Measurements from ENCODE around the gene CD247.

Gene CD247

GRCh38 chr1:167454894-167455785 is 63.2 kb downstream of the CD247 start (continued):
- no peak for TF ChIP-seq ELK4 (IDR thresholded peaks at IDR 0.05; ENCODE audit: borderline replicate concordance, low read depth, low read length)
- TF ChIP-seq ZNF707 (tag by site-specific recombination; IDR thresholded peaks at IDR 0.05), result no peak
- peak; percentile 85 for TF ChIP-seq PATZ1 (tag by site-specific recombination; IDR thresholded peaks at IDR 0.05)
- TF ChIP-seq KLF8 (tag by site-specific recombination; IDR thresholded peaks at IDR 0.05), result peak; percentile 67
- TF ChIP-seq ZBTB11 (tag by site-specific recombination; conservative IDR thresholded peaks at IDR 0.05; ENCODE audit: low read depth), result peak; percentile 56
- TF ChIP-seq ZNF621 (tag by site-specific recombination; IDR thresholded peaks at IDR 0.05), result no peak
- TF ChIP-seq KLF16 (tag by site-specific recombination; IDR thresholded peaks at IDR 0.05), result peak; percentile 74; the same call in 1 of the 2 replicates
- TF ChIP-seq ZNF692 (tag by site-specific recombination; IDR thresholded peaks at IDR 0.05), result peak; percentile 32; the same call in 1 of the 2 replicates
- TF ChIP-seq ZNF155 (tag by site-specific recombination; IDR thresholded peaks at IDR 0.05), result no peak
- no peak for TF ChIP-seq ZNF221 (tag by site-specific recombination; IDR thresholded peaks at IDR 0.05; ENCODE audit: borderline replicate concordance)
- TF ChIP-seq PRDM10 (tag by site-specific recombination; IDR thresholded peaks at IDR 0.05), result peak; percentile 86
- no peak for TF ChIP-seq ZNF548 (tag by site-specific recombination; IDR thresholded peaks at IDR 0.05)
- no peak for TF ChIP-seq ZNF785 (tag by site-specific recombination; IDR thresholded peaks at IDR 0.05)
- no peak for TF ChIP-seq ZNF639 (tag by site-specific recombination; IDR thresholded peaks at IDR 0.05)
- TF ChIP-seq ZNF324 (tag by site-specific recombination; IDR thresholded peaks at IDR 0.05), result 0 out of 2 replicates have a peak, but pooled peaks have one; percentile 31
- no peak for TF ChIP-seq ZNF280D (tag by site-specific recombination; IDR thresholded peaks at IDR 0.05)
- peak; percentile 44; the same call in 1 of the 2 replicates for TF ChIP-seq KLF1 (tag by site-specific recombination; IDR thresholded peaks at IDR 0.05)
- no peak for TF ChIP-seq ZNF404 (tag by site-specific recombination; IDR thresholded peaks at IDR 0.05)
- TF ChIP-seq ZFP41 (tag by site-specific recombination; IDR thresholded peaks at IDR 0.05; ENCODE audit: borderline replicate concordance), result no peak
- TF ChIP-seq ZEB2 (tag by site-specific recombination; IDR thresholded peaks at IDR 0.05), result peak; percentile 53; the same call in 1 of the 2 replicates
